NCI-H526 treated with DMSO at 0.1 percent for 48 hours (cell line): ENCODE measurements around the gene UBE2S.
"Not testable (repeated sequence)": the region's sequence is repeated elsewhere in the genome, so short reads cannot be mapped to it uniquely, and the experiment has no call there.

ENCODE experiments used
- DNase-seq: peaks from one replicate; lab custom pipeline; 2025; lab: John Stamatoyannopoulos, UW

Gene UBE2S

GRCh38 chr19:55406091-55406825 lies 1.3 kb downstream of the UBE2S start:
- no peak for DNase-seq

- no peak for DNase-seq
Observed at GRCh38 chr19:55405638-55406037, 1.9 kb downstream of the UBE2S start.

- DNase-seq: no peak
Observed at GRCh38 chr19:55402509-55402908, 5.1 kb downstream of the UBE2S start.

- not testable (repeated sequence) for DNase-seq
Observed at GRCh38 chr19:55401390-55401789, 6.2 kb downstream of the UBE2S start.

DNA sequence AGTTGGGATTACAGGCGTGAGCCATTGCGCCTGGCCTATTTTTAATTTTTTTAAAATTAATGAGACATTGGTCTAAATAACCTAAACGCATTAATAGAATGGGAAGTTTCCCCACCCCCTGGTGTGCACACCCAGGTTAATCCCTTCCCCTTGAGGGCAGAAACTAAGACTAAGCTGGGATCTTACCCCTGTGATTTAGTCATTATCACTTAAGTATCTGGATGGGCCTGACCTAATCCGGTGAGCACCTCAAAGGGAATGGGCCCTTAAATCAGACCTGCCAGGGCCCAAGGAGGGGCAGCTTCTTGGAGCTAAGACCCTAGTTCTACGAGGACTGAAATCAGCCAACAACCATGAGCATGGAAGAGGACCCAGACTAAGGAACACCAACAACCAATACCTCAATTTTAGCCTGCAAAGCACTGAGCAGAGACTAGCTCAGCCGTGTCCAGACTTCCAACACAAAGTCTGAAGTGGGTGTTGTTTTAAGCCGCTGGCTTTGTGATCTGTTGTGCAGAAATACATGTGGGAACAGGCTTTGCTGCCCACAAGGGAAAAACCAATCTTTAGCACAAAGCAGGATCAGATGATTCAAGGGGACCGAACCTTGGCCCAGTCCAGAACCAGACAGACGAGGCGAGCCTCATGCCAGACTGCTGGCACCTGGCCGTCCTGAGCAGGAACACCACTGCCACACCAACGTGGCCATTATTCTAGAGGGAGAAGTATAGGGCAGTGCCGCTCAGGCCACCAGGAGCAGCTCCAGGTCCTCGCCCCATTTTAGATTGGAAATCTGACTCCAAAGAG lies 7.1 kb downstream of the UBE2S start:
- DNase-seq: no peak

DNA sequence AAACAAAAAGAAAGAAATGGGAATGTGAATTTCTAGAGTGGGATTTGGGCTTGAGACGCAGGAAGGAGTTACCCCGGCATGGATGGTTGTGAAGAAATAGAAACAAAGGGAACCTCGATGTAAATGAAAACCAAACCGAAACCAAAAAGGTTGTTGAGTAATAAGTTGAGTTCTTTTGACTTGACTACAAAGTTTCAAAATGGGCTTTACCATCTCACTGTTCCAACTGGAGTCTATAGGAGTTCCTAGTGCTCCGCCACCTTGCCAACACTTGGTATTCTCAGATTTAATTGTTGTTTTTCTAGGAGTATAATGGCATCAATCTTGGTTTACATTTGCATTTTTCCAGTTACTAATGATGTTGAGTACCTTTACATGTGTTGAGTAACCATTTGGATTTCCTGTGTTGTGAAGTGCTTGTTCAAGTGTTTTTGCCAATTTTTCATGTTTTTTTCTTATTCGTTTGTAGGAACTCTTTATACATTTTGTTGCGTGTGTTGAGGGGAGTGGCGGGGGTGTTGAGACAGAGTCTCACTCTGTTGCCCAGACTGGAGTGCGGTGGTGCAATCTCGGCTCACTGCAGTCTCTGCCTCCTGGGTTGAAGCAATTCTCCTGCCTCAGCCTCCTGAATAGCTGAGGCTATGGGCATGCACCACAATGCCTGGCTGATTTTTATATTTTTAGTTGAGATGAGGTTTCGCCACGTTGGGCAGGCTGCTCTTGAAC lies 9.2 kb downstream of the UBE2S start:
- no peak for DNase-seq

DNA sequence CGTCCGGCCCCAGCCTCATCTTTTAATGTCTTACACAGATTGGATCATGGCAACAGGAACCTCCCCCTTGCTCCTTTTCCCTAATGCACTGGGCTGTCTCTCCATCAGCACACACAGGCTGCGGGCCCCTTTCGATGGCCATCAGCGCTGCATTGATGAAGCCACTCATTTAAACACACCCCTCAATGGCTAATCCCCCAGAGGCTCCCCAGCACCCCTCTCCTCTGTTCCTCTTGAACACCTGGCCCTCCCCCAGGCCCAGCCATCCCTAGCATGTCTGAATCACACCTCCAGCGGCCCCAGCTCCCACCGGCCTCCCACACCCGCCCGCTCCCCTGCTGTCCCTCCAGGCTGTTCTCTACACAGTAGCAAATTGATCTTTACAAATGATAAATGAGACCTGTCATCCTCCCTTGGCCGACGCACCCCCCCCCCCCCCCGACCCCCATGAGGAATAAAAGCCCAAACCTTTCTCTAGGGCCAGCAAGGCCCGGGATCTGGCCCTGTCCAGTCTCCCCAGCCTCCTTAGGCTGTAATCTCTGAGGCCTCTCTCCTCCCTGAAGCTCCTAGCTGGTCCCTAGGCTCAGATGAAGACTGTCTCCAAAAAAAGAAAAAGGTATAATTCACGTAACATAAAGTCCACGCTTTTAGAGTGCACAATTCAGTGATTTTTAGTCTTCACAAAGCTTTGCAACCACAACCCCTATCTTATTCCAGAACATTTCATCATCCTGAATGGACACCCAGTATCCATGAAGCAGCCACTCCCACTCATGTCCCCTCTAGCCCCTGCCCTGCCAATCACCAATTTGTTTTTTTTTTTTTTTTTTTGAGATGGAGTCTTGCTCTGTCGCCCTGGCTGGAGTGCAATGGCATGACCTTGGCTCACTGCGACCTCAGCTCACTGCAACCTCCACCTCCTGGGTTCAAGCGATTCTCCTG lies 14.5 kb downstream of the UBE2S start:
- no peak for DNase-seq

DNA sequence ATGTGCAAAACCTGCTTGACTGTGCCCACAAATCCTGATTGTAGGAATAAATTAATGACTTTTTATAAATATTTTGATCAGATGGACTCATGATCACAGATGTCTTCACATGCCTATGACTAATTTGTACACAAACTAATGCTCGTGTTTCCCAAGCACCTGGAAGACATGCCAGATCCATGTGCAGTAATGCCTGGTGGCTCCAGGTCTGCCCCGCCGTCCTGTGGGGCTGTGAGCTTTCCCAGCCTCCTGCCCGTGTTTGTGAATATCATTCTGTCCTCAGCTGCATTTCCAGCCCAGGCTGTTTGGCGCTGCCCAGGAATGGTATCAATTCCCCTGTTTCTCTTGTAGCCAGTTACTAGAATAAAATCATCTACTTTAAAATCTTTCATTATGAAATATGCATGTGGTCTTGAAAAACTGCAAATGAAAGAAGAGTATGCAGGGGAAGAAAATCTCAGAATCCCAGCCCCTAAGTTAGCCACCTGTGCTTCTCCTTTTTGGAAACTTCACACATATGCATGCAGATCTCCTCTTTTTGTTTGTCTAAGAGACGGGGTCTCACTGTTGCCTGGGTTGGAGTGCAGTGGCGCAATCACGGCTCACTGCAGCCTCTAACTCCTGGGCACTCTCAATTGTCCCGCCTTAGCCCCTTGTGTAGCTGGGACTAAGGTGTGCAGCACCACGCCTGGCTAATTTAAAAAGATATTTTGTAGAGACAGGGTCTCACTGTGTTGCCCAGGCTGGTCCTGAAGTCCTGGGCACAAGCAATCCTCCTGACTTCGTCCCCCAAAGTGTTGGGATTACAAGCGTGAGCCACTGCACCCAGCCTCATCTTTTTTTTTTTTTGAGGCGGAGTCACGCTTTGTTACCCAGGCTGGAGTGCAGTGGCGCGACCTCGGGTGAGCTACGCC lies 15.6 kb downstream of the UBE2S start:
- DNase-seq: no peak

- no peak for DNase-seq
Observed at GRCh38 chr19:55391191-55391670, 16.4 kb downstream of the UBE2S start.

GRCh38 chr19:55390461-55390880 lies 17.1 kb downstream of the UBE2S start:
- no peak for DNase-seq

- no peak for DNase-seq
Observed at GRCh38 chr19:55389386-55390317, 17.9 kb downstream of the UBE2S start.

DNA sequence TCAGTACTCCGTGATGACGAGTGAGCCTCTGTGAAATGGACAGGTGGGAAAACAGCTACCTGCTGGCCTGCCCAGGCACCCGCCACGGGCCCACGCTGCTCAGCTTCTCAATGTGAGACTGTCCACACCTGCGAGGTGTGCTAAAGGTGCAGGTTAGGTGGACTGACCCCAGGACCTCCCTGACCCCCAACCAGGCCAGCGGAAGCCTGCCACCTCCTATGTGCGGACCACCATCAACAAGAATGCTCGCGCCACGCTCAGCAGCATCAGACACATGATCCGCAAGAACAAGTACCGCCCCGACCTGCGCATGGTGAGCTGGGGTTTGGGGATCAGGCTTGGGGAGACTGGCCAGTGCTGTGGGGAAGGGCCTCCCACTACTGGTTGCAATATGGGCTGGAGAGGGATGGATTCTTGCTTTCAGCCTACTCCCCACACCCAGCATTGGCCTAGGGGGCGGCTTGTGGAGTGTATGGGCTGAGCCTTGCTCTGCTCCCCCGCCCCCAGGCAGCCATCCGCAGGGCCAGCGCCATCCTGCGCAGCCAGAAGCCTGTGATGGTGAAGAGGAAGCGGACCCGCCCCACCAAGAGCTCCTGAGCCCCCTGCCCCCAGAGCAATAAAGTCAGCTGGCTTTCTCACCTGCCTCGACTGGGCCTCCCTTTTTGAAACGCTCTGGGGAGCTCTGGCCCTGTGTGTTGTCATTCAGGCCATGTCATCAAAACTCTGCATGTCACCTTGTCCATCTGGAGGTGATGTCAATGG lies 19.7 kb downstream of the UBE2S start:
- DNase-seq: no peak

- no peak for DNase-seq
Observed at GRCh38 chr19:55386493-55386971, 21.1 kb downstream of the UBE2S start.

DNA sequence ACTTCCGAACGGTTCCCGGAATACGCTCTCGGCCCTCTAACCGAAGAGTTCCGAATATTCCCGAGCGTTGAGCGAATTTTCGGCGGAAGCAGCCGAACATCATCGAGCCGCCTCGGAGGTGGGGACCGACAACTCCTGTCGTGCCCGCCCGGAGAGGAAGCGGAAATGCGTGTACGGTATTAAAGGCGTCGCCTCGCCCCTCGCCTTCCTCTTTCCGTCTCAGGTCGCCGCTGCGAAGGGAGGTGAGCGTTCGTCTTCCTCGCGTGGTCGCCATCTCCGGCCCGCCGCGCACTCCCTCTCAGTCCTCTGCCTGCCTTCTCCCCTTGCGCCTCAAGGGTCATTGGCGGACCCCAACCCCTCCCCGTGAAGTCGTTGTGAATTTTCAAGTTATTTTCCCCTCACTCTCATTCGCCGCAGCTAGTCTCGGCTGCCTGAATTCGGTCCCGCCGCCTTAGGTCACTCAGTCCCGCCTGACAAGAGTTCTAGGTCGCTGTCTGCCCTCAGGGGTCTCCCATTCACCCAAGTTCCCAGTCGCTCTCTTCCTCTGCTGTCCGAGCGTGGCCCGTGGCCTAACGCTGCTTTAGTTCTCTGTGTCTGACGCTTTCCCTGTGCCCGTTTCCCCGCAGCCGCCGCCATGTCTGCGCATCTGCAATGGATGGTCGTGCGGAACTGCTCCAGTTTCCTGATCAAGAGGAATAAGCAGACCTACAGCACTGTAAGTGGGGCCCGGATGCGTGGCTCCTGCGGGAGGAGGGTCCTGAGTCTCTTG lies 21.7 kb downstream of the UBE2S start, which contains the start of gene RPL28:
Gene RPL28, plus strand, starts transcription at position 209 of the 769 bp plus-strand sequence. Its CDS starts 426 bp downstream, at position 635.
- DNase-seq: peak; percentile 97

DNA sequence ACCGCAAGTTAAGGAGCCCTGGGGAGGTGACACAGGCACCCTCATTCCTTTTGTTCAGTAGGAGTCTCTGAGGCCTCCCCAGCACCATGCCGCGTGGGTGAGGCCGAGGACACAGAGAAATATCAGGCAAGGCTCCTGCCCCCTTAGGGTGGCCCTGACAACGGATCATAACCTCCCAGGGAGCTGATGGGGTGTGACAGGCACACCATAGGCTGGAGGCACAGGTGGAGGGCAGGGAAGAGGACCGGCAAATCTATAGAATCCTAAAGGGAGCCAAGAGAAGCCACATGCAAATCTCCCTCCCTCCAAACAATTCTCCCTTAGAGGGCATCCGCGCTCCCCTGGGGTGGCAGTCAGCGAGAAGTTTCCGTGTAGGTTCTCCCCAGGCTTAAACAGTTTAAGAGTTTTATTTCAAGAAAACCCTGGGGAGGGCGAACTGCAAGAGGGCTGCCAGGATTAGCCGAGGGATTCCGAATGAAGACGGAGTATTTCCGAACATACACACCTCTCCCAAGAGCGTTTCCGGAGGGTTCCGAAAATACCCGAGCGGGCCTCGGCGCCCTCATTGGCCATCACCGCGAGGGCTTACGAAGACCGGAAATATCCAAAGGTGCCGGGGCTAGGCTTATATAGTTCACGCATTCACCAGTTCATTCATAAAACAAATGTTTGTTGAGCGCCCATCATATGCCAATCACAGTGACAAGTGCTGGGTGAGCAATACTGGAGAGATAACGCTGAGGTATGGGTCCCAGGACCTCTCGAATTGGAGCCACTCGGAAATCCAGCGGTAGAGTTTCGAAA lies 22.5 kb downstream of the UBE2S start:
- DNase-seq: peak; percentile 97

GRCh38 chr19:55384131-55384919 lies 23.3 kb downstream of the UBE2S start, which contains the start of gene TMEM238:
TMEM238 (minus strand) TSS chr19:55384292; CDS start chr19:55384259, 33 bp downstream.
- DNase-seq: no peak
